GM18520 (cell line): ENCODE results near the gene IGSF9B.

Experiments used
- ATAC-seq: cut with Tn5 transposase; IDR thresholded peaks from one replicate; pipeline ENCODE4 v1.9.1; 2021; ENCODE audit not compliant: unreplicated experiment

The IGSF9B gene

GRCh38 chr11:133957900-133958299, 1.1 kb upstream of the IGSF9B start:
- ATAC-seq: no peak

GRCh38 chr11:133955945-133956421, 785 bp downstream of the IGSF9B start:
- no peak for ATAC-seq

- no peak for ATAC-seq
Observed at GRCh38 chr11:133955081-133955891, 1.5 kb downstream of the IGSF9B start.

DNA sequence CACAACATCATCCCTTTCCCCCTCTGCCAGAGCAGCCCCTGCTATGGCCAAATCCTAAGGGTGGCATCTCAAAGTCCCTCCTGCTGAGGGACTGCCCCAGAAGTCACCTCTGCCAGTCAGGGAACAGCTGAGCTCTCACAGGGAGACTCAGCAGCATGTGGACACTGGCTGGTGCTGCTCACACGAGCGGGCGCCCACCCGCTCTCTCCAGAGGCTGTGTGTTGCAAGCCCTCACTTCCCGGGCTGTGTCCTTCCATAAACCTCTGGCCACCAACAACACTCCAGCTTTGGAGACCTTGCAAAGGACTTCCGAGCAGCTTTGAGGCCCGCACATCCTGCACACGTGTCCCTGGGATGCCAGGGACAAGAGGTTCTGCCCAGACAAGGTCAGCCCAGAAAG, 2.8 kb downstream of the IGSF9B start:
- ATAC-seq: no peak

DNA sequence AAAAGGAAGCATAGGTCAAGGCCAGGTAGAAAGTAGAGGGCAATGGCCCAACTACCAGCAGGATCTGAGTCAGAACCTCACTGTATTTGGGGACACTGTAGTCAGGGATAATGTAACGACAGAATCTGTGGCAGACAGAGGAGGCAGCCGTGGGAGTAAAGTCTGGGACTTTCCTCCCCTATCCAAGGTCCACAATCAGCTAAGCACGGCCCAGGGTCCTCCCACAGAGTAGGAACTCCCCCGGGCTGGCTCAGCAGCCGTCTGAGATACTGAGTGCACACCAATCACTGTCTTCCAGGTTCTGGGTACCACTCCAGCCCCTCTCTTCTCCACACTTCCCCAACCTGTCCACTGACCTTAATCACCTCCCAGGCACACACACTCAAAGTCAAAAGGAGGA, 3.2 kb downstream of the IGSF9B start:
- ATAC-seq: no peak

- no peak for ATAC-seq
Observed at GRCh38 chr11:133952199-133953190, 4.3 kb downstream of the IGSF9B start.

GRCh38 chr11:133951327-133952198, 5.2 kb downstream of the IGSF9B start:
- no peak for ATAC-seq

DNA sequence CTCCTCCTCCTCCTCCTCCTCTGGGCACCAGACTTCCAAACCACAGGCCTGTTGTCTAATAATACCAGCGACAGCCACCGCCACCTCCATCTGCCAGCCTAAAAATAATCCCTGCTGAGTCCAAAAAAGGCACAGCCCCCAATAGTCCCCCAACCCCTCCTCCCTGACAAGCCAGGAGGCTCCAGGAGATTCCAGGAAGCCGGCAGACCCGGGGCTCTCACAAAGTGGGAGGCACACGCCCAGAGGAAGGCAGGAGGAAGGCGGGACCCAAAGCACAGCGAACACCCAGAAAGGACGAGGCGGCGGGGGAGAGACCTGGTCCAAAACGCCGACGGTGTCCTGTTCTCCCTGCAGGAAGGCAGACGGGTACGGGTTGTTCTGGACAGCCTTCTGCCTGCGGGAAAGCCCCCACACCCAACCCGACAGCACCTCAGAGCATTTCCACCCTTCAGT, 5.9 kb downstream of the IGSF9B start:
- no peak for ATAC-seq

GRCh38 chr11:133950421-133950820, 6.3 kb downstream of the IGSF9B start:
- ATAC-seq: no peak

DNA sequence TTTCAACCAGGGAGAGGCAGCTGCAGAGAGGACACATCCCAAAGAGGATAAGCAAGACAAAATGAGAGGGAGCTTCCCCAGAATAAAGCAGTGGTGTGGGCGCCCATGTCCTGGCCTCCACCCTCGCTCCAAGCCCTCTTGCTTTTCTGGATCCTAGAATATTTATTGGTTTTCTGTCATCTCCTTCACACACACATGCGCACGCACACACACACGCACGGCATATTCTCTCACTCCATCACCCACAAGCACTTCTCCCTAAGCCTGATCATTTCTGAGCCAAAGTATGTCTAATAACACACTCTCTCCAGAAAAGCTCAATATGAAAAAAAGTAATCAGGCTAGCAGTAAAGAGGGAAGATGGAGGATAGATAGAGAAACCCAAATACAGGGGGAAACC, 7.6 kb downstream of the IGSF9B start:
- no peak for ATAC-seq

DNA sequence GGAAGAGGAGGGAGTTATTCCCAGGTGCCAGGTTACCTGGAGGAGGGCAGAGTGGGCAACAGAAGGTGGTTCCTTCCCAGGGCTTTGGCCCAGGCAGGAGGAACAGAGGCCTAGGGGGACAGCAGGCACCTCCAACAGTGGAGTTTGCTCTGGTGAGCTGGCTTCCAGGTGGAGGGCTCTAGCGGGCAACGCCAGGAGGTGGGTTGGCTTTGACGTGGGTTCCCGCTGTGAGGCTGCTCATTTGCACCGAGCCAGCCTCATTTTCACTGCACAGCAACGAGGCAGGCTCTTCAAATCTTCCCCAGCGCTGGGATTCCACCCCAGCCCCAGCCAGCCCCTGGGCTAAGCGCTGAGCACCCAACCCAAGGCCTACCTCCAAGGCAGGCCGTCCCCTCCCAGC, 8.1 kb downstream of the IGSF9B start:
- ATAC-seq: no peak

GRCh38 chr11:133947321-133947756, 9.4 kb downstream of the IGSF9B start:
- ATAC-seq: no peak

DNA sequence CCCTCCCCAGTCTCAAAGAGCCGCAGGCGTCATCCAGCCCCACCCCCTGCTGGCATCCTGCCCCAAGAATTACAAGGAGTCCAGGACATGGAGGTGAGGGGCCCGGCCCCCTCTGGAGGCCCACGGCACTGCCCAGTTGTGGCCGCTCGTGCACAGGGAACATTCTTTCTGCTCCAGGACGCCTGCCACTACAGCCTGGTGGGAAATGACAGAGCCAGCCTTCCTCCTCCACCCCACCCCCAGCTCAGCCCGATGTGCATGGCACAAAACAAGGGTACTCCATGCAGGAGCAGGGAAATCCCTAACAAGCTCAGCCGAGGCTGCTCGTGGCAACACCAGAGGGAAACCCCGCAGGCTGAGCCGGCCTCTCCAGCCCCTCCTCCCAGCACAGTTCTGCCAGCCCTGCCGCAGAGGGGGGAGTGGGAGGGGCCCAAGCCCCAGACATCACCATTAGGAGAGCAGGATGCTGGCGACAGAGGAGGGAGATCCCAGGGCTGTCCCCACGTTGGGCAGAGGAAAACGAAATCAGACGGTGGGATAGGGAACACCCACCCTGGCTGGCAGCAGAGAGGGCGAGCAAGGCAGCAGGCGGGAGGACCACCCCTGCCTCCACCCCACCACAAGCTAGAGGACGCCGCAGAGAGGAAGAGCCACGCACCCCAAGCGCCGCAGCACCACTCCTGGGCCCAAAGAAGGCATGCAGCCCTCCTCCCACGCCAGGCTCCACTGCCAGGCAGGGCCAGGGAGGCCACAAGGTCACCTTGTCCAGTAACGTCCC, 10.0 kb downstream of the IGSF9B start:
- ATAC-seq: no peak

GRCh38 chr11:133946051-133946450, 10.7 kb downstream of the IGSF9B start:
- ATAC-seq: no peak

DNA sequence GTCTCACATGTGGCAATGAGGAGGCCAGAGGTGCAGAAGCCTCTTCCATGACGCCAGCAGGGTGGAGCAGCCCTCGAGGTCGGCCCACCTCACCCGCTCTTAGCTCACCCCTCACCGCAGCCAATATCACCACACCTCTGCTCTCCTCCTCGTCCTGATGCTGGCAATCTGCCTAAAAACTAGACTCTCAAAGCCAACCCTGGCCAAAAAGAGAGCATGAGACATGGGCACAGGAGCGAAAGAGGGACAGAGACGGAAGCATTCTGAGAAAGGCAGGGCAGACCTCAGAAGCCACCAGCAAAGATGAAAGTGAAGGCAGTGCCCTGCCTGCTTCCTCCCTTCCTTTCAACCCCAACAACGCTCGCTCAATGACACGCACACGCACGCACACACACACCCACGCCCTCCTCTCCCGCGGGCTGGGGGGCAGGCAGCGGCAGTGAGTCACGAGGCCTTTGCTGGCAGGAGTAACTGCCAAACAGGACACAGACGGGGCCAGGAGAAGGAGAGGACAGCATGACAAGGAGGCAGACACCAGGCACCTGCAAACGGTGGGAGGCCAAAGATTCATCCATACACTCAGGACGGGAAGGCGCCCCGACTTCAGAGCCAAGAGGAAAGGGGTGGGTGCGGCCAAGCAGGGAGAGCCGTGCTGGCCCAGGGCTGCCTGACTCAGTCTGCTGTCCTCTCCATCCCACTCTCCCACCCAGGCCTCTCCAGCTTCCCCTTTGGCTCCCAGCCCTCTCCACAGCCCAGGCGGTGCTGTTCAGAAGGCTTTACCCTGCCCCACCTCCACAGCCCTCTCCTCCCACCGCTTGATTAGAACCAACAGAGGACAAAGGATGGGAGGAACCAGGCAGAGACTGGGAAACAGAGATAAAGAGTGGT, 11.4 kb downstream of the IGSF9B start:
- ATAC-seq: no peak

GRCh38 chr11:133943950-133944698, 12.6 kb downstream of the IGSF9B start:
- ATAC-seq: no peak

- no peak for ATAC-seq
Observed at GRCh38 chr11:133942577-133942976, 14.2 kb downstream of the IGSF9B start.

DNA sequence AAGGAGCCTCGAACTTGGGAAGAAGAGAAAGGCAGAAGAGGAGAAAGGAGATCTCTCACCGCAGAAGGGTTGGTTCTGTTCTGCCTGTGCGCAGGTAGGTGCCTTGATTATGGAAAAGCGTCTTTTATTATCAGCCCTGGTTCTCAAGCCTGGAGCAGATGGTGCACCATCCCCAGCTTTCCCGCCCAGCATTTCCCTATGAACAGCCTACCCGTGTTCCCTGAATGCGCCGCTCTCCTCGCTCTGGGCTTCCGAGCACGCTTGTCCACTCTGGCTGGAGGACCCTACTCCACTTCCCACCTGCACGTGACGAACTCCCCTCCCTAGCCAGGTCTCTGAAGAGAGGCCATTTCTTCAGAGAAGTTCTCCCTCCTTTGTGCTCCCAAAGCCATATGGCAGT, 15.2 kb downstream of the IGSF9B start:
- no peak for ATAC-seq
